GM12875 (cell line): Measurements from ENCODE around the gene PDGFB.

Experiments
- H3K4me3 ChIP-seq: one replicate; pipeline ENCODE4 v1.5.1; 2011; ENCODE audit warnings: low read depth, low read length, control low read depth
- CTCF ChIP-seq: IDR thresholded peaks from 2 replicates; pipeline ENCODE4 v1.5.1; 2011; ENCODE audit warnings: low read depth, mild to moderate bottlenecking, control low read depth, inconsistent platforms, low read length, moderate library complexity, borderline replicate concordance; ENCODE audit not compliant: insufficient read depth

PDGFB gene

DNA sequence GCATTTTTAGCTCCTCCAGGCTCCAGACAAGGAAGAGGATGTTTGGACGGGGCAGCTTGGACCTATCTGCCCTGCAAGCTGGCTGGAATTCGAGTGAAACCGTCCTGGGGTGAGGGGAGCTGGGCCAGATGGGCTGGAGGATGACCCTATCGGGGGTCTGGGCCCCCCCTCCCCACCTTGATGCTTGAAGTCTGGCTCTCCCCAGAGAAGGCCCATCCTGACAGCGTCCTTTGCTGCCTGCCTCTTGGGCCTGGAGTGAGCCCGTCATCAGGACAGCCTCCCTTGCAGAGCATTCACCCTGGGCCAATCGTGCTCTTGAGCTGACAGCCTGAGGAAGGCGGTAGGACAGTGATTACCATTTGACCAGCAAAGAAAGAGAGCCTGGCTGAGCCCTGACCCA lies 5.3 kb upstream of the PDGFB start:
- no peak overlapping the region for H3K4me3 ChIP-seq
- no peak for TF ChIP-seq CTCF

DNA sequence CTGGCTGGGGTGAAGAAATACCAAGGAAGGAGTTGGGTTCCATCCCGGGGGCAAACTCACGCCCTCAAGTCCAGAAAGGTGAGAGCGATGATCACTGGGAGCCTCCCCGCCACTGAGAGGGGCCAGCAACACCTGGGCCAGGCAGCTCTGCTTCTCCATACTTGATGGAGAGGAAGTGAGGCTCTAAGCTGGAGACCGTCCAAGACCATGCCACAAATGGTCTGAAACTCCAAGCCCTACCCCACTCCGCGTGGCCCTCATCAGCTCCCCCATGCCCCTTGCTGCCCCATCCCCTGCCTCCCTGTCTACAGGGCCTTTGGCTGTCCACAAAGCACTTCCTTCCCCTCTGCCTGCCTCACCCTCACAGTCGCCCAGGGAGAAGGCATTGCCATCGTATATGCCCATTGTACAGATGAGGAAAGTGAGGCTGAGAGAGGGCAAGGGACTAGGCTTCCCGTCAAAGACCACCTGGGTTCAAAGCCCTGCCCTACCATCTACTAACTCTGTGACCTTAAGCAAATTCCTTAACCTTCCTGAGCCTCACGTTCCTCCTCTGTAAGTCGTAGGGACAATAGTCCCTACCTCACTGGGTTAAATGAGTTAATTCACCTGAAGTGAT lies 4.4 kb upstream of the PDGFB start:
- no peak overlapping the region for H3K4me3 ChIP-seq
- no peak for TF ChIP-seq CTCF

- no peak for TF ChIP-seq CTCF
- no peak overlapping the region for H3K4me3 ChIP-seq
Observed at GRCh38 chr22:39248254-39248653, 3.5 kb upstream of the PDGFB start.

GRCh38 chr22:39247361-39247760 lies 2.6 kb upstream of the PDGFB start:
- no peak for TF ChIP-seq CTCF

DNA sequence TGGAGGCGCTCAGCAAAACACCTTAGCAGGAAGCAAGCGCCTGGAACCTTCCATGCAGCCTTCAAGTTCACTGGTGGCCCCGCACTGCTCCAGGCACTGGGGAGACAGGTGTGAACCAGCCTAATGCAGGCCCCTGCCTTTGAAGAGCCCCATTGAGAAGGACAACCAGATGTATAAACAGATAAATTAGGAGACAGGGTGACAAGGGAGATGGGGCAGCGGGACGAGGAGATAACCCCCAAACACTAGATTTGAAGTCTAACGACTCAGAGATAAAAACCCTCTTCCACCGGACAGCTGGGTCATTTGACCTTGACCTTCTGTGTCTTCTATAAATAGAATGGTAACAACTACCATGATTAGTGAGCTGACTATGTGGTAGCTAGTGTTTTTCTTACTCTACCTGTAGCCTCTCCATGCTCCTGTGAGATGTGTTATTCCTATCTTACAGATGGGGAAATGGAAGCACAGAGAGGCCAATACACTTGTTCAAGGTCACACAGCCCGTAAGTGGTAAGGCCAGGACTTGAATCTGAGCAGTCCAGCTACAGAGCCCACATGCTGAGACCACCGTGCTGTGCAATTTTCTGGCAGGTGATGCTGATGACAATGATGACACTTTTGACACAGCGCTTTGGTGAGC lies 2.0 kb upstream of the PDGFB start:
- H3K4me3 ChIP-seq: no peak overlapping the region
- TF ChIP-seq CTCF: no peak

More at GRCh38 chr22:39247361-39247760, 2.6 kb upstream of the PDGFB start:
- no peak overlapping the region for H3K4me3 ChIP-seq

- no peak overlapping the region for H3K4me3 ChIP-seq
- no peak for TF ChIP-seq CTCF
Observed at GRCh38 chr22:39246217-39246616, 1.4 kb upstream of the PDGFB start.
